T47D (cell line): ENCODE results near the gene SORCS1.
"Not testable (repeated sequence)": the region's sequence is repeated elsewhere in the genome, so short reads cannot be mapped to it uniquely, and the experiment has no call there.

Experiments
- DNase-seq, 2 experiments: peaks; one replicate each; pipeline versions ENCODE4 v3.0.0 to v3.0.0-alpha.2; 2011 to 2012; ENCODE audit warnings: low read depth in 1 of 2, low spot score in 1 of 2
- JUND ChIP-seq: IDR thresholded peaks from 2 replicates; pipeline ENCODE4 v1.6.1; 2012; ENCODE audit warnings: low read depth
- in situ Hi-C: cut with HindIII; loops from 2 replicates; pipeline ENCODE4 v1.10.0; 2016; ENCODE audit warnings: low sequenced_read_pairs, low pct_unique_long_range_greater_than_20kb

Gene SORCS1

DNA sequence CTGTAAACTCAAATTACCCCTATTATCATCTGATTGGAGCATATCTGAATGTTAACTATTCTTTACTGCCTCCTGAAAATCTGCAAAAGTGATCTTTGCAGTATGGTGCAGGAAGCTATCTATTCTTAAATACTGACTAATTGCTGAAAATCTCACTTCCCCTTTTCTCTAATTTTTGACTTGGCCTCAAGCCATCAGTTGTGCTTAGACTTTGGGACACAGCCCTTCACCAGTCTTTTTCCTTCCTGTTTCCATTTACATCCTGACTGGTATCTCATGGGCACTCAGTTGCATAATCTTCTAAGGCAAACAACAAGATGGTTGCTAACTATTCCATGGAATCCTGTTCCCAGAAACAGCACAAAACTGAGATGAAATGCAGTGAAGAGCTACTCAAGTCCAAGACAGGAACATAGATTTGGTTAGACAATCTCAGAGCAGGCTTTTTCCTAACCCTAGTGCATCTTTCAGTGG lies 228.5 kb downstream of the SORCS1 start:
- TF ChIP-seq JUND = no peak
- DNase-seq = no peak
- in situ Hi-C loops = no loop called here

DNA sequence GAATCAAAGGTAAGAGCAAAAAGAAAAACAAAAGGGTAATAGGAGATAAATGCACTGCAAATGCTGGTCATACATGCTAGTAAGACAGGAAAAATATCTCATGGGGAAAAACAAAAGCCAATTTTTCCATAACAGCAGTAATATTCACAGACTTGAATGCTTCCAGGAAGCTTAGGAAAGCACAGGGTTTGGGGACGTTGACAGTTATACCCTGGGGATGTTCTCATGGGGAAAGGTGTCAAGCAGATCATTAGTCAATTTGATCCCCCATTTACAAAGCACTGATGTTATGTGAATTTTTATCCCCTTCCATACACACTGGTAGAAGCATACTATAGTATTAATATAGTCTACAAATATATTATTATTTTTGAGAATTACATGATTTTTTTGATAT lies 232.7 kb downstream of the SORCS1 start:
- TF ChIP-seq JUND = no peak
- DNase-seq = no peak
- in situ Hi-C loops = no loop called here

DNA sequence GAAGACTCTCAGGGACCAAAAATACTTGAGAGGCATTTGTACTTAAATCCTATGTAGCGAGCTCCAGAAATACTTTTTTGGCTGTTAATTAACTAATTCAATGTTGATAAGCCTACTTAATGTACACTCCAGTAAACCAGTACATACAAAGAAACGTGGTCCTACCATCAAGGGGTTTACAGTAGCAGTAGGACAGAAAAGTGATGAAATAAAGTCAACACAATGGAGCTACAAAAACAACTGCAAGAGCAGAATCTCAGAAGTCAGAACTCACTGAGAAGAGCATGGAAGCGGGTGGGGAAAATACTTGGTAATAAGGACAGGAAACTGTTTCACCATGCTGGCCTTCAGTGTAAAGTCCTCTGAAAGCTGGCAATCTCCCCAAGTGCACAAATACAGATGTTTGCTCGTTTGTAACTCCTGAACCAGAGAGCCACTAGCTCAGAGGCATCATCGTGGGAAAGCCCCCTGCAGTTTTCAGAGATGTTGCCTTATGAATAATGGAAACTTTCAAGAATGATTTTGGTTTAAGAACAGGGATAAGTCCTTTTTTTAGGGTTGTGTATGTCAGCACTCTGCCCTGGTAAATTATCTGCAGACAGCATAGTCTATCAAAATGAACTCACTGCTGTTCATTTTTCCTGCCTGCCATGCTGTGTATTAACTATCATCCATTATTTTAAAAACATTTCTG lies 233.2 kb downstream of the SORCS1 start:
- in situ Hi-C loops = no loop called here
- no peak for TF ChIP-seq JUND
- DNase-seq = no peak

DNA sequence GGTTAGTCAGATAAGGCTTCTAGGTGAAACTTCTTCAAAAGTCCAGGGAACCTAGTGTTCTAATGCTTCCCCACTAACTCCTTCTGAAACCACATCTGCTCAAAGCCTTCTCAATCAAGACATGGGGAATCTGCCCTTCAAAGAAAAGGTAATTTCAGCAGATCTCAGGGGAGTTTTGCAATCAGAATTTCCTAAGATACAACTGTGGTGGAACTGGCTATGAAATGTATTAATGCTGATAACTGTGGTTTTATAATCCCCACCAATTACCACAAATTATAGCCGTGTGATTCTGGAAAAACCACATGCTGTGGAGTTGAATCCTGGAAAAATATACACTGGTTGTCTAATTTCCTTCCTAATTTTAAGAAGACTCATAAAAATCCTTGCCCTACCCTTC lies 233.8 kb downstream of the SORCS1 start:
- in situ Hi-C loops = no loop called here
- no peak for TF ChIP-seq JUND

DNA sequence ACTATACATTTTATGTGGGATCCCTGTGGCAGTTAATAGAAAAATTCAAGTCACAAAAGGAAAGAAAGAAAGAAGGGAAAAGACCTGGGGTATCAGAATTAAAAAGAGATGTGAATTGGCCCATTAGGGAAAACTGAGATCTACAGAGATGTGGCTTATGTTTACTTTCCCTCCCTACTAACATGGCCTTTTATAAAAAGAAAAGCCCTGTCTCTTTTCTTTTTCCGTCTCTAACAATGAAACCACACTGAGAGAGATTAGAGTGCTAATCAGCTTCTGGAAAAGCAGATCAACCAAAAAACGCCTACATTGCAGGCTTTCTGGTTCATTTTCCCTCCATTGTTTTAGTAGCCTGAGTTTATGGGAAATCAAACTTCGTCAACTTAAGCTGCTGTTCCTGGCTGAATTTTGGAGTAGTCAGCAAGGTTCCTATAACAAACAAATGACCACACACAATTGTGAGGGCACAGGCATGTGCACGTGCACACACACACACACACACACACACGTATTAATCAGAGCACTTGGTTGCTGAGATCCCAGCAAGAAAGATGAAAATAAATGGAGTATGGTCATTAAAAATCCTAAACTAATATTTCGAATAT lies 235.1 kb downstream of the SORCS1 start:
- no peak for DNase-seq
- TF ChIP-seq JUND = no peak
- in situ Hi-C loops = no loop called here

More for the DNA sequence above, 233.8 kb downstream of the SORCS1 start:
- DNase-seq = no peak

DNA sequence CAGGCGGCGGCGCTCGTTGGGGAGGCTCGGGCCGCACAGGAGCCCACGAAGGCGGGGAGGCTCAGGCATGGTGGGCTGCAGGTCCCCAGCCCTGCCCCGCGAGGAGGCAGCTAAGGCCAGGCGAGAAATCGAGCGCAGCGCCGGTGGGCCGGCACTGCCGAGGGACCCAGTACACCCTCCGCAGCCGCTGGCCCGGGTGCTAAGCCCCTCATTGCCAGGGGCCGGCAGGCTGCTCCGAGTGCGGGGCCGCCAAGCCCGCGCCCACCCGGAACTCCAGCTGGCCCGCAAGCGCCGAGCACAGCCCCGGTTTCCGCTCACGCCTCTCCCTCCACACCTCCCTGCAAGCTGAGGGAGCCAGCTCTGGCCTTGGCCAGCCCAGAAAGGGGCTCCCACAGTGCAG lies 236.4 kb downstream of the SORCS1 start:
- in situ Hi-C loops, DNase-seq: not testable (repeated sequence)

DNA sequence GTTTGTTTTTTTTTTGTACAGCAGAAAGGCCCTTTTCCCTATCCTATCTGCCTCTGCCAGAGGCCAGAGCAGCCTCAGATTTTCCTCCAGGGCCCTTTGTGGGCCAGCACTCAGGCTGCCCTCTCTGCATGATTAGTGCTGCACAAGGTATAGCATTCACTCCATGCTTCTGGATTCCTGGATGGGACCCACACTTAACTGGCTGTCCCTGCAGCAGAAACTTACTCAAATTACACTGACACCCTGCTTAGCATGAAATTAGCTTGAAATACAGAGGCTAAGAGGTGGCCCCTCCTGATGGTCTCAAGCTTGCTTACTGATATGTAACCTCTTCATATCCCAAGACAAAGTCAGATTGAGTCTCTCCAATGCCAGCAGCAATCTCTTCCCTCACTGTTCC lies 239.3 kb downstream of the SORCS1 start:
- no peak for TF ChIP-seq JUND
- in situ Hi-C loops = no loop called here
- DNase-seq = no peak

DNA sequence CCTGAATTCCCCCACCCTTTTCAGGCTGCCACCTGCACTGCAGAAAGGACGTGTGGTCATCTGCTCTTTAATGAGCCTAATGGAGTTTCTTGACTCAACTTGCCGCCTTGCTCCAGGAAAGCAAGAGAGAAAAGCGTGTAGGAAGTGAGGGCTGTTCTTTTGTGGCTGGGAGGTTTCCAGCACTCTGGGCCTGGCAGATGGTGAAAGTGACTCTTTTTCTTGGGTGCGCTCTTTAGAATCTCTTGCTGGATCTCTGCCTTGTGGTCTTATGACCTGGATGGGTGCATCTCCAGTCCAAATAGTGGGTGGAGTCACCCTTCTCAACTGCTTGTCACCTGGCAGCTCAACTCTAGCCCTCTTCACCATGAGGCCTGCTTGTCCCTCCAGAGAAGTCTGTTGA lies 244.0 kb downstream of the SORCS1 start:
- DNase-seq = no peak
- in situ Hi-C loops = no loop called here
- TF ChIP-seq JUND = no peak

DNA sequence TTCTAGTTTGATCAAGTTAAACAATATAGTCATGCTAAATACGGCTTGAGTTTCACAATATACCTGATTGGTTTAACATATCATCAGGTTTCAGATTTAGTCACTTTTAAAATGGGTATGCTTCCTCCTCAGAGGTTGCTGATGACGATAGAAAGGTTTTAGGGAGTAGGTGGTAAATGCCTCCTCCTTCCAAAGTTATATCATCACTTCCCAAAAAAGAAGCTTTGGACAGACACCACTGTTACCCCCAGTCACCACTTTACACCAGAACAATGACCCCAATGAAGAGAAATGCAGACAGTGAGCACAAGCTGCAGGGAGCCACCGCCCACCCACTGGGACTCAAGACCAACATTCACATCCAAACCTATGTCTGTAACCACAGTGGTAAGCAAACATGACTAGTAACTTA lies 244.6 kb downstream of the SORCS1 start:
- in situ Hi-C loops = no loop called here
- no peak for DNase-seq
- no peak for TF ChIP-seq JUND

DNA sequence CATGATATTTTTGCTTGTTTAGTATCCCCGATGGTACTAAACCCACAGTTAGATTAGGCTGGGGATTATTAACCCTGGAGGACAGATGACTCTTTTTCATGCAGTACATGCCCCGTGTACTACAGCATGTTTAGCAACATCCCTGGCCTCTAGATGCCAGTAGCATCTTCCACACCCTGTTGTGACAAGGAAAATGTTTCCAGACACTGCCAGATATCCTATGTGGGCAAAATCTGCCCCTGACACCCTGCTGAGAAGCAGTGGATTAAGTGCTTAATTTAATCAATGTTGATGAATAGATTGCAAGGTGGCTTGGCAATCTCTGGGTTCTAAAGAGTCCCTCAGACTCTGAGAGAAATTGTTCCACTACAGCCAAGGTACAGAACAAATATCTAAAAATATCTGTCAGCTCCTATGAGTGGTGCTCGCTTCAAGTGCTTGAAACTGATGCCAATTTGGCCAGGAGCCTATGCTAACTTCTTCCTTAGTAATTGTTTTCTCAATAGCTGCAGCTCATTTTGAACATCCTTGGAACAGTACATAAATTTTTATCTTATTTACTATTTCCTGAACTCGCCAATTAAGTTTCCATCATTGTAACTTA lies 247.0 kb downstream of the SORCS1 start:
- no peak for TF ChIP-seq JUND
- in situ Hi-C loops = no loop called here
- peak in 1 of 2 experiments; percentile 4 for DNase-seq

DNA sequence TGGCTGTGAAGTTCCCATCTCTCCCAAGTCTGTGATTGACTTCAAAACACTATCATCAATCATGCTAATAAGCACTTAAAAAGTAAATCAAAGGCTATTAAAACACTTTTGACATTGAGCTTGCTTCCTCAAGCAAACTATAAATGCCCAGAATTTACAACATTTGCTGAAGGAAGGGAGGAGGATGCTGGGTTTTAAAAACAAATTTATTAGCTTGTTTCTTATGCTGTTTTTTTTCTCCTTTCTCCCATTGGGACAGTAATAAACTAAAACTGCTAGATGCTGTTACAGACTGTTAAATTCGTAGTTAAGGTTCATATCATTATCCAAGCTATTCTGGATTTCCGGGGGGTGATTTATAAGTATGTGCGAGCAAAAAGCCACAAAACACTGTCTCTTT lies 250.5 kb downstream of the SORCS1 start:
- DNase-seq = no peak
- in situ Hi-C loops = no loop called here
- TF ChIP-seq JUND = no peak

DNA sequence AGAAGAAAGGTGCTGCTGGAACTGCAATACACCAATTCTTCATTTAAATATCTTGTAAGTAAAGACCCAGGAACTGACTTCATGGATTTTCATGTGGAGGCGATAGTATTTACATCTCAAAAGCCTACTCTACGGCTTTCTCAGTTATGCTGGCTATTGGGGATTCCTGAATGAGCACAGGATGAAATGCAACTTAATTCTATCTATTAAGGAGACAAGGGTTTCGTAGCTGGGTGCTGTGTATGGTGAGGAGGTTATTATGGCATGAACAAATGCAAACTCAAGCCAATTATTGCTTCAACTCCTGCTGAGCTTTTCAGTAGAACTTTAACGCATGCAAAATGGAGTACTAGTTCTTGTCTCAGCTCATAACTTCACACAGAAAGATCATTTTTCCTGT lies 251.2 kb downstream of the SORCS1 start:
- DNase-seq = no peak
- in situ Hi-C loops = no loop called here
- no peak for TF ChIP-seq JUND

DNA sequence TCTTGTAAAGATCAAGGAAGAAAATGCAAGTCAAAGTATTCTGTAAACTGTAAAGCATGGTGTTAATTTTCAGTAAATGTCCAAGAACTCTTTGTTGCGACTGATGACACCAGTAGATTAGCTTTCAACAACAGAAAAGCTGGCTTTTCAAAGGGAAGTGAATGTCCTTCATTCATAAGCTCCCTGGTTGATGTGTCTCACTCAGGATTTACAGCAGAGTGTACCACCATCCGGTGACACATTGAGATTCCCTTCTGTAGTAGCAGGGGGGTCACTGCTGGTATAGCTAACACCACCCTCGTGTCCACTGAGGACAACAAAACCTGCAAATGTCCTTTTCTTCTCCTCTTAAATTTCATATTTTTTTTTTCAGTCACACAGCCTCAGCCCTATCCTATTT lies 253.4 kb downstream of the SORCS1 start:
- DNase-seq = no peak
- in situ Hi-C loops = no loop called here
- no peak for TF ChIP-seq JUND
